Gastroesophageal sphincter (tissue), 3 donors: Measurements from ENCODE around the gene OSCAR.

Experiments
- CTCF ChIP-seq, 4 experiments: fragments of 200-600 bp in 2 of 4; fragments of 450-650 bp in 2 of 4; sonication (generic) in 1 of 4; IDR thresholded peaks; one replicate each; pipeline ENCODE4 v1.5.1; 2017 to 2019; ENCODE audit warnings: antibody characterized with exemption in 4 of 4, mild to moderate bottlenecking in 2 of 4, moderate library complexity in 2 of 4
- EP300 ChIP-seq: sonication (generic); formaldehyde crosslinking; IDR thresholded peaks from one replicate; pipeline ENCODE4 v1.6.1; 2017; ENCODE audit warnings: antibody characterized with exemption, mild to moderate bottlenecking
- POLR2A ChIP-seq, 2 donors: fragments of 450-650 bp; IDR thresholded peaks; one replicate each; pipeline ENCODE4 v1.6.1; 2017; ENCODE audit warnings: antibody characterized with exemption in 2 of 2, mild to moderate bottlenecking in 2 of 2, moderate library complexity in 1 of 2

DNA sequence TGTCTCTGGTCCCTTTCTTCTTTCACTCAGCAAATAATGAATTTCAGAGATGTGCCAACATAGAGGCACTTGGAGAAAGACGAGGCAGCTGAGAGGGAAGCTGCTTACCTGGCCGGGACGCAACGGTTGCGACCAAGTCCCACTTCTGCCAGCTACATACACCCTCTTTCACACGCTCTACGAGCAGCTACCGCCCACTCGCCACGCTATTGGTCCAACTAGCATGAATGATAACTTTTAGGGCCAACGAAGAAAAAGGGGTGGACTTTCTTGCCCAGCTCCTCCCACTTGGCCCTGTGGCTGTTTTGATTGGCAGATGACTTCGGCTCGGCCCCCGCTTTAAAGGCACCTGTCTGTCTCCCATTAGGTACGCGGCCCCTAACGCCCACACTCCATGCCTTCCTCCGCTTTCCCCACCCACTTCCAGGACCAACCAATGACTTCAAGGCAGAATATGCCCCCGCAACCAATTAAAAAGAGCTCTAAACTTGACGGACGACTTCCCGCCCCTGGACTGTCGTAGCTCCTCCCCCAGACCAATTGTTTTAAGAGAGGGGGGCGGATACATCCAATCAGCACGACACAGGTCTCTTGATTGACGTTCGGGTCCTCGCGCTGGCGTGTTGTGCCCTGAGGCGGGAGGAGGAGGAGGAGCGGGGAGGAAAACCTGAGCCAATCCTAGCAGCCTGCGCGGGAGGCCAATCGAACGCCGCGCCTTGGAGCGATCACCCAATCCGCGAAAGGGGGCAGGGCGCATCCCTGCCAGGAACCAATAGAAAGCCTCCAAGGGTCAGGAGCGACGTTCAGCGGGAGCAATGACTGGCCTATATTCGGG, 36.5 kb upstream of the OSCAR start:
- TF ChIP-seq CTCF (IDR thresholded peaks at IDR 0.05): no peak
- no peak for TF ChIP-seq POLR2A (IDR thresholded peaks at IDR 0.05)
- TF ChIP-seq EP300: no peak
